Liver (tissue), 9 donors: ENCODE measurements around the gene OR6X1. TPM values are rescaled to one million over a fixed set of nuclear protein-coding genes. Genes with fewer than 3 reads are reported as not detected.

ENCODE experiments used
- DNase-seq: peaks from one replicate; pipeline ENCODE4 v3.0.0-alpha.2; 2017; ENCODE audit warnings: low spot score
- H3K27ac ChIP-seq, 2 donors: one replicate each; pipeline ENCODE4 v1.7.0; 2013; ENCODE audit warnings: inconsistent platforms in 2 of 2, low read length in 2 of 2, control low read depth in 1 of 2, low read depth in 1 of 2, mild to moderate bottlenecking in 1 of 2
- H3K27me3 ChIP-seq, 4 donors: one replicate each; pipeline versions ENCODE4 v1.6.1 to v1.7.0; 2013; ENCODE audit warnings: low read length in 3 of 4, inconsistent platforms in 1 of 4, mild to moderate bottlenecking in 1 of 4, moderate library complexity in 1 of 4; ENCODE audit not compliant: control insufficient read depth in 4 of 4, insufficient read depth in 4 of 4
- H3K36me3 ChIP-seq, 4 donors: one replicate each; pipeline versions ENCODE4 v1.6.1 to v1.7.0; 2013; ENCODE audit warnings: low read length in 3 of 4, mild to moderate bottlenecking in 3 of 4, low read depth in 1 of 4, moderate library complexity in 1 of 4; ENCODE audit not compliant: control insufficient read depth in 4 of 4, insufficient read depth in 3 of 4
- H3K4me1 ChIP-seq, 4 donors: one replicate each; pipeline versions ENCODE4 v1.6.1 to v1.7.0; 2013; ENCODE audit warnings: low read length in 3 of 4, mild to moderate bottlenecking in 3 of 4, moderate library complexity in 1 of 4; ENCODE audit not compliant: control insufficient read depth in 4 of 4, insufficient read depth in 4 of 4
- H3K4me3 ChIP-seq, 3 donors: one replicate each; pipeline versions ENCODE4 v1.6.1 to v1.7.0; 2013; ENCODE audit warnings: low read length in 3 of 3, control low read depth in 1 of 3, low read depth in 1 of 3, mild to moderate bottlenecking in 1 of 3
- H3K9ac ChIP-seq, 2 donors: one replicate each; pipeline ENCODE4 v1.7.0; 2013; ENCODE audit warnings: low read length in 2 of 2, mild to moderate bottlenecking in 2 of 2, moderate library complexity in 2 of 2, control low read depth in 1 of 2, low read depth in 1 of 2
- H3K9me3 ChIP-seq, 4 donors: one replicate each; pipeline versions ENCODE4 v1.6.1 to v1.7.0; 2013; ENCODE audit warnings: low read length in 3 of 4; ENCODE audit not compliant: control insufficient read depth in 4 of 4
- CTCF ChIP-seq: fragments of 150-350 bp; IDR thresholded peaks from 2 replicates; pipeline ENCODE4 v1.5.1; 2017; ENCODE audit warnings: improper control_type of control experiment, low read depth, low read length; ENCODE audit not compliant: missing input control
- EGR1 ChIP-seq, 2 donors: IDR thresholded peaks; 2 replicates each; pipeline ENCODE4 v1.6.1; 2016 to 2018; ENCODE audit warnings: antibody characterized with exemption in 2 of 2, low read depth in 2 of 2
- FOXA1 ChIP-seq: IDR thresholded peaks from 2 replicates; pipeline ENCODE4 v1.6.1; 2016; ENCODE audit warnings: antibody characterized with exemption
- HNF4A ChIP-seq, 2 donors: conservative IDR thresholded peaks; 2 replicates each; pipeline ENCODE4 v1.6.1; 2016; ENCODE audit warnings: antibody characterized with exemption in 2 of 2, mild to moderate bottlenecking in 2 of 2
- HNF4G ChIP-seq: IDR thresholded peaks from 2 replicates; pipeline ENCODE4 v1.6.1; 2016; ENCODE audit warnings: antibody characterized with exemption
- MAX ChIP-seq: IDR thresholded peaks from 2 replicates; pipeline ENCODE4 v1.6.1; 2016; ENCODE audit warnings: antibody characterized with exemption
- REST ChIP-seq: IDR thresholded peaks from 2 replicates; pipeline ENCODE4 v1.6.1; 2016; ENCODE audit warnings: antibody characterized with exemption, mild to moderate bottlenecking
- TAF1 ChIP-seq: conservative IDR thresholded peaks from 2 replicates; pipeline ENCODE4 v1.6.1; 2016; ENCODE audit warnings: antibody characterized with exemption, mild to moderate bottlenecking
- YY1 ChIP-seq: IDR thresholded peaks from 2 replicates; pipeline ENCODE4 v1.6.1; 2016; ENCODE audit warnings: antibody characterized with exemption, mild to moderate bottlenecking
- WGBS: extraction: QIAGEN DNeasy Blood & Tissue Kit; methylation state at CpG from one replicate; pipeline ENCODE4 v1.1.7; 2013; 5-methylcytosine and 5-hydroxymethylcytosine counted together
- polyA plus RNA-seq, 2 donors: library from polyadenylated mRNA; stranded (reverse) in 1 of 2; unstranded in 1 of 2; fragments of 200-250 nt in 1 of 2; fragments of >200 nt in 1 of 2; fragmentation: Nextera tagmentation in 1 of 2; extraction: Ambion mirVana in 1 of 2; gene quantifications; one replicate each; pipeline versions ENCODE4 v1.2.1 to v1.2.3, GENCODE V29; 2013 to 2015
- total RNA-seq, 2 donors: library from RNA; depleted of rRNA; stranded (reverse); fragments of >200 nt; gene quantifications; one replicate each; pipeline ENCODE4 v1.2.3, GENCODE V29; 2014
- donor health status: healthy.
- donor health status: healthy.
- donor health status: healthy.
- donor health status: healthy.
- donor health status: healthy.

OR6X1 gene
- total and polyA plus RNA-seq, 4 donors = not detected

- 68% methylated on average over 3 of the region's 3 CpGs for WGBS
- Histone ChIP-seq H3K9ac (no peak overlapping the region), H3K27ac (no peak overlapping the region), H3K4me3 (no peak overlapping the region), H3K27me3 (no peaks in the 10 kb centered on the region), H3K4me1 (peaks cover 0 to 18% (median 12%) of the 10 kb centered on the region in 4 donors), H3K36me3 (peaks cover 0 to 4% (median 0%) of the 10 kb centered on the region in 4 donors), H3K9me3 (no peaks in the 10 kb centered on the region)
- no peak for DNase-seq
- TF ChIP-seq REST (no peak), EGR1 (IDR thresholded peaks at IDR 0.05; ENCODE audit: low read depth in 2 of 2) (no peak), HNF4G (no peak), YY1 (no peak), HNF4A (conservative IDR thresholded peaks at IDR 0.05) (no peak), CTCF (no peak), FOXA1 (no peak), TAF1 (no peak)
Measured at GRCh38 chr11:123742724-123743120, 11.6 kb downstream of the OR6X1 start.

- peaks cover 0 to 18% (median 12%) of the 10 kb centered on the region in 4 donors for H3K4me1 ChIP-seq
- H3K9me3 ChIP-seq = no peaks in the 10 kb centered on the region
- no peak for DNase-seq
- H3K4me3 ChIP-seq = peak overlapping the region; percentile 89 to 98 (median 95)
- peak overlapping the region; percentile 71 to 83 for H3K9ac ChIP-seq
- H3K27ac ChIP-seq = no peak overlapping the region
- WGBS = 30% methylated on average over 12 of the region's 12 CpGs
- TF ChIP-seq FOXA1 = no peak
- TF ChIP-seq YY1 = peak; percentile 33
- no peak for TF ChIP-seq MAX
- H3K27me3 ChIP-seq = no peaks in the 10 kb centered on the region
- H3K36me3 ChIP-seq = peaks cover 0 to 4% (median under 1%) of the 10 kb centered on the region in 4 donors
Measured at GRCh38 chr11:123742031-123742723, 12.1 kb downstream of the OR6X1 start.
